ENCODE results near the gene CHST3.
"Not testable (repeated sequence)": the region's sequence is repeated elsewhere in the genome, so short reads cannot be mapped to it uniquely, and the experiment has no call there.

Gene CHST3

DNA sequence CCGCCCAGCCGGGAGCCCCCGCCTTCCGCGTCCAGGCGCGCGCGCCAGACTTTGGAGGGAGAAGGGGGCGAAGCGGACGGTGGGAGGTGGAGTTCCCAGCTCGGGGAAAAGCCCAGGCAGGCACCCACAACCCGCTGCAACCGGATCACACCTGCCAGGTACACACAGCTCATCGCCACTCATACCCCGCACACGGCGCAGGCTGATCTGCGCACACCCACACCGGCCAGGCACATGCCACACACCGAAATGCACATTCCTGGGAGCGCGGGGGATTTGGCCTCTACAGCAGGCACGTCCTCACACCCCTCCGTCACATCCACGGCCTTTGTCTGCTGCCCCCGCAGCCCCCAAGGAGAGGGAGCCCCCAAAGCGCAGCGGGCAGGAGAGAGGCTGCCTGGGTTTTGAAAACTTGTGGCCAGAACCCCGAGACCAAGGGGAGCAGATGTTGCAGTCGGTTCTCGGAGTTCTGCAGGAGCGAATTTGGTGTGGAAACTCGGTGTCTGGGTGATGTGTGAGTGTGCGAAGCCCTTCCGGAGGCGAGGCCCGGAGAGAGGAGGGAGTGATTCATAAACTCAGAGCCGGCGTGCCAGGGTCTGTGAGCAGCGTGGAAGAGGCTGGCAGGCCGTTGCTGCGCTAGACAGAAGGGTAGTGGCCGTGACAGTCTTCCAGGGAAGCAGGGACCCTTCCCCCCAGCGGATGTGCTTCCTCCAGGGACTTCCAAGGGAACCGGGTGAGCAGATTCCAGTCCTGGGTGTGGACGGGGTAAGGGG is 734 bp downstream of the CHST3 start:
- Mint-ChIP-seq H3K27ac (peak overlapping the region; percentile 61), H3K9me3 (no peaks in the 10 kb centered on the region), H3K4me1 (peaks cover 20% of the 10 kb centered on the region), H3K4me3 (peak overlapping the region; percentile 72), H3K27me3 (peaks cover 50% of the 10 kb centered on the region), H3K36me3 (ENCODE audit: low read depth) (no peaks in the 10 kb centered on the region)
- peak; percentile 57 for DNase-seq
- ATAC-seq: peak; percentile 83

DNA sequence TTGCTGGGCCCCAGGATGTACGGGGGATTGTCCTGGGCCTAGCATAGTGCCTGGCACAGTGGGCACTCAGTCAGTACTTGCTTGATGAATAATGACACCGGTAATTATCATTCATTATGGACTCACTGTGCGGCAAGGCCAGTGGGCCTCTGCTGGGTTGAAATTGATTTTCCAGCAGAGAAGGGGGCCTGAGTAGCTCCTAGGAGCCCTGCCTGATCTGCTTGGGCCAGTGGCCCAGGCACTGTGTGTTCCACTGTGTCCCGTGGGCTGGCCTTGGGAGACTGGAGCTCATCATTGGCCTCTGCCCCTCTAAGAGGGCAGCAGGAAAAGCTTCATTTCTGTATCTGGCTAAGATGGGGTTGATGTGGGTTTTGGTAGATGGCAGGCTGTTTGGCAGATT is 1.4 kb downstream of the CHST3 start:
- H3K36me3 Mint-ChIP-seq (ENCODE audit: low read depth): no peaks in the 10 kb centered on the region
- H3K4me1 Mint-ChIP-seq: peaks cover 23% of the 10 kb centered on the region
- H3K27ac Mint-ChIP-seq: peak overlapping the region; percentile 61
- H3K4me3 Mint-ChIP-seq: peak overlapping the region; percentile 72
- ATAC-seq (no peak), DNase-seq (no peak)
- peaks cover 50% of the 10 kb centered on the region for H3K27me3 Mint-ChIP-seq
- no peaks in the 10 kb centered on the region for H3K9me3 Mint-ChIP-seq

DNA sequence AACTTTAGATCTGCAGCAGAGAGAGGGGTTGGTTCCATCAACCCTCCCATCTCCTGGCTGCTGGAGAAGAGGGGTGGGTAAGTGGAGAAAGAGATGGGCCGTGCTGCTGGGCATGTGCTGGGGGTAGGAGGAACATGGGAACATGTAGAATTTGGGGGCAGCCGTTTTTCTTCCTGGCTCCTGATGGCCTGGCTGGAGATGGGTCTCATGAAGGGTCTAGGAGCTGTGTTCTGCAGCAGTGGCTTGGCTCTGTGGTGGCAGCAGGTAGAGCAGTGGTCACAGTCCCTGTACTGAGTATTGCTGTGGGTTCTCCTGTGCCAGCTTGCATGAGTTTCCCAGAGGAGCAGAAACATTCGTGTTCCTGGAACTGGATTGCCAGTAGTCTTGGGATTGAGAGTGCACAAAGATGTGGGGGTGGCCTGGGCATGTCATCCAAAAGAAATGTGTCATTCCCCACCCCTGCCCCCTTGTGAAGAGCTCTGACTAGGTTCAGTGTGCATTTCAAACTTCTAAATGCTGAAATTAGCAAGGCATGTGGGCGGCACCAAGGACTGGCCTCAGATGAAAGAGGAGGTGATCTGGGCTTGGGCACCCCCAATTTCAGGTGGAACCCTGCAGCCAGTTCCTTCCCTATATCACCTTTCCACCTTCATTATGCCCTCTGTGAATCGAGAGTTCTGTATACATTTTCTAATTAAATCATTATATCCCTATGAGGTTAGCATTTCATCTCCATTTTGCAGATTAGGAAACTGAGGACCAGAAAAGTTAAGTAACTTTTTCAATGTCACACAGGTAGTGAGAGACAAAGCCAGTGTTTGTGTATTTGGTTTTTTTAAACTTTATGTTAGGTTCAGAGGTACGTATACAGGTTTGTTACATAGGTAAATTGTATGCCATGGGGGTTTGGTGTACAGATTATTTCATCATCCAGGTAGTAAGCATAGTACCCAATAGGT is 2.1 kb downstream of the CHST3 start:
- DNase-seq (peak; percentile 11), ATAC-seq (no peak)
- Mint-ChIP-seq H3K4me3 (peak overlapping the region; percentile 72), H3K27ac (peak overlapping the region; percentile 0), H3K36me3 (ENCODE audit: low read depth) (no peaks in the 10 kb centered on the region), H3K27me3 (peaks cover 47% of the 10 kb centered on the region), H3K9me3 (no peaks in the 10 kb centered on the region), H3K4me1 (peaks cover 30% of the 10 kb centered on the region)

DNA sequence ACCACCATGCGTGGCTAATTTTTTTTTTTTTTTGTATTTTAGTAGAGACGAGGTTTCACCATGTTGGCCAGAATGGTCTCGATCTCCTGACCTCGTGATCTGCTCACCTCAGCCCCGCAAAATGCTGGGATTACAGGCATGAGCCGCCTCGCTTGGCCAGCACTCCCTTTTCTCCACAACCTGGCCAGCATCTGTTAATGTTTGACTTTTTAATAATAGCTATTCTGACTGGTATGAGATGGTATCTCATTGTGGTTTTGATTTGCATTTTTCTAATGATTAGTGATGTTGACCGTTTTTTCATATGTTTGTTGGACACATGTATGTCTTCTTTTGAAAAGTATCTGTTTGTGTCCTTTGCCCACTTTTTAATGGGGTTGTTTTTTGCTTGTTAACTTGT is 3.8 kb downstream of the CHST3 start:
- Mint-ChIP-seq H3K4me1 (peaks cover 45% of the 10 kb centered on the region), H3K27me3 (peaks cover 31% of the 10 kb centered on the region)
- not testable (repeated sequence) for ATAC-seq; H3K9me3 Mint-ChIP-seq; H3K4me3 Mint-ChIP-seq; H3K27ac Mint-ChIP-seq; H3K36me3 Mint-ChIP-seq (ENCODE audit: low read depth); DNase-seq

DNA sequence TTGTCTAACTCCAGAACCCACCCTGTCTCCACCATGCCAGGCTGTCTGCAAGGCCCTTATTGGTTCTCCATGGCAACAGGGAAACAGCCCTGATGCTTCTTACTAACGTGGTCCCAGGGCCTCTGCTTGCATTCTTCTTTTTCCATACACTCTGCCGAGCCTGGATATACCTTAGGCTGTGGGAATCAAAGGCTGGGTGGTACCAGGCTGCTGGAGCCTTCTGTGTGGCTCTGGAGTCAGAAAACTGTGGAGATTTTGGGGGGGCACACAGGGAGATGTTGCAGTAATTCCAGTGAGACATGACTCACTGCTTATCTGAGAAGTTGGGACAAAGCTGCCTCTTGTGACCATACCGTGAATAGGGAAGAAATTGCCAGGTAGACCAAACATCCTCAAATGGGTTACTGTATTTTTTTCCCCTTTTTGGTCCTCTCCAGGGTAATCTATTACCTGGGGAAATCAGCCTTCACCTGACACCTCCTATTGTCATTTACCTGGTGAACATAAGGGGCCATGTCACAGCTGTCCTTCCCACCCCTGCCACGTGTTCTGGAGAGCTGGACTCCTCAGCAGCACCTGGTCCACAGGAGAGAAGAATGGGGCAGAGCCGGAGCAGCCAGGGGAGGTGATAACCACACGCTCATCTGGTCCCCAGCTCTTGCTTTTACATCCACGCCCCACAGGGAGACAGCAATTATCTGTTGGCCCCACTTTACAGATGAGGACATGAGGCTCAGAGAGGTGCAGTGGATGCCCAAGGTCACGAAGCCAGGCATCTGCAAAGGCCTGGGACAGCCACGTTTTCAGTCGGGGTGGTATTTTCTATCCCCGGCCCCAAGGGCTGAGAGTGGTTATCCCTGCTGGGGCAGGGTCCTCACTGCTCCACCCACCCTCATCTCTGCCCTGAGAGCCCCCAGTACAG is 4.6 kb downstream of the CHST3 start:
- ATAC-seq: no peak
- Mint-ChIP-seq H3K4me1 (peaks cover 53% of the 10 kb centered on the region), H3K27ac (no peak overlapping the region), H3K4me3 (no peak overlapping the region), H3K27me3 (peaks cover 30% of the 10 kb centered on the region), H3K9me3 (no peaks in the 10 kb centered on the region), H3K36me3 (ENCODE audit: low read depth) (no peaks in the 10 kb centered on the region)
- DNase-seq: no peak

DNA sequence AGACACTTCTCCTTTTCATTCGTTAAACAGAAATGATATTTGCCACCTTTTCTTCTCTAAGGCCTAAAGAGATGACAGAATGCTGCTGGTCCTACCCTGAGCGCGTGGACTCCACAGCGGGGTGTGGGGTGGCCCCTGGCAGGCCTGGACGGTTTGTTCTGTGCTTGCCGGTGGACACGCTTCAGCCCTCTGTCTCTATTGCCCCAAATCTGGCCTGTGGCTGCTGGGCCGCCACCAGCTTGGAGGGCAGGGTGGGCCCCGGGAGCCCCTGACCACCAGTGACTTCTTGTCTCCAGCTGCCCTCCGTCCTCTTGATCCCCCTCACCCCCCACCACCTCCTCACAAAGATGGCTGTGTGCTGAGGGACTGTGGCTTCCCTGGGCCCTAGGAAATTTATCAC is 5.7 kb downstream of the CHST3 start:
- Mint-ChIP-seq H3K27me3 (peaks cover 28% of the 10 kb centered on the region), H3K4me3 (no peak overlapping the region), H3K4me1 (peaks cover 62% of the 10 kb centered on the region), H3K36me3 (ENCODE audit: low read depth) (no peaks in the 10 kb centered on the region), H3K27ac (no peak overlapping the region), H3K9me3 (no peaks in the 10 kb centered on the region)
- no peak for DNase-seq
- no peak for ATAC-seq

DNA sequence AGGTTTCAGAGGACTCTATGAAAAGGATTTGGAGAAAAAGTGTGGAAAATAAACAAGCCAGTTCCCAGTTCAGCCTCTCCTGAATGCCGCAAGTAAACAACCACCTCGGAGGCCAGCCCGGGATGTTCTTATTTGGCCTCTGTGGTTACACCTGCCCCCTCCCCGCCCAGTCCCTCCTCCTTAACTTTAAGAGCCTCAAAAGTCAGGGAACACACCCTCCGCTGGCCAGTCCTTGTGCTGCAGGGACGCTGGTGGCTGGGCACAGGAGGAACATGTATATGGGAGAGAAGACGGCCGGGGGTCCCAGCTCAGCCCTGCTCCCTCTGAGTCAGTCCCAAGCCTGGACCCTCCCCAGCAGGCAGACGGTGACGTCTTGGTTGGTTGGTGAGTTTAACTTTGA is 6.1 kb downstream of the CHST3 start:
- no peak overlapping the region for H3K4me3 Mint-ChIP-seq
- H3K9me3 Mint-ChIP-seq: no peaks in the 10 kb centered on the region
- H3K27ac Mint-ChIP-seq: no peak overlapping the region
- DNase-seq (no peak), ATAC-seq (no peak)
- H3K27me3 Mint-ChIP-seq: peaks cover 24% of the 10 kb centered on the region
- H3K36me3 Mint-ChIP-seq (ENCODE audit: low read depth): no peaks in the 10 kb centered on the region
- peaks cover 62% of the 10 kb centered on the region for H3K4me1 Mint-ChIP-seq

DNA sequence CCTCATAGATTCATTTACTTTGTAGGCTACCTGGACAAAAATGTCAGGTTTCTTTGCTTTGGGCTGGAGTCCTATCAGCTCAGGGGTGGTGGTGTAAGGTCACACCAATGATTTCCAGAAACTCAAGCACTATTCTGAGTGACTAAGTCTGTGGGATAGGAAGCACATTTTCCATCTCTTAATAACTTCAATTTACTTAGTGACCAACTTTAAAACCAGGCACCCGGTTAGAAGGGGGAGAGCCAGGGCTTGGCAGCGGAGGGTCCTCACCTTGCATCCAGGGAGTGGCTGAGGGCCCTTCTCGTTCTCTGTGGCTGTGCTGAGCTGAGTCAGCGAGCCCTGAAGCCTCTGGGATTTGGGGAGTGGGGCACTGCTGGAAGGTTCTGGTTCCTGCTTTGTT is 6.7 kb downstream of the CHST3 start:
- Mint-ChIP-seq H3K9me3 (no peaks in the 10 kb centered on the region), H3K27me3 (peaks cover 19% of the 10 kb centered on the region), H3K27ac (no peak overlapping the region), H3K4me1 (peaks cover 60% of the 10 kb centered on the region), H3K36me3 (ENCODE audit: low read depth) (no peaks in the 10 kb centered on the region), H3K4me3 (no peak overlapping the region)
- no peak for DNase-seq
- peak; percentile 12 for ATAC-seq

DNA sequence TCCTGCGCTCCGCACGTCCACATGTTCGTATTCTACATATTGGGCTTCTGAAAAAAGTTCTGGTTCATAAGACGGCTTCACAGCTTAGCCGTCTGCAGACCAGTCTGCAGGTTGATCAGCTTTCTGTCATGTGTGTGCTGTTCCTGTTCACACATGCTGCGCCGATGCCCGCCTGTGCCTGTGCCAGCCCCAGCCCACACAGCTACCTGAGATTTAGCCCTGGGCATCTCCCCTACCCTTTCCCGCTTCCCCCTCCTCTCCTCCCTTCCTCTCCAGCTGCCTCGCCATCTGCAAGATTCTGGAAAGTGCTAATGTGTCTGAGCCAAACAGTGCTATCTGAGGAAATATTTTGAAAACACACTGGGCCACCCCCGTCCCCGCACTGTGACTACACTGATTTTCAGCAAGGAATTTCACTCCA is 7.1 kb downstream of the CHST3 start:
- H3K36me3 Mint-ChIP-seq (ENCODE audit: low read depth): no peaks in the 10 kb centered on the region
- H3K27ac Mint-ChIP-seq: no peak overlapping the region
- peaks cover 15% of the 10 kb centered on the region for H3K27me3 Mint-ChIP-seq
- no peak overlapping the region for H3K4me3 Mint-ChIP-seq
- no peak for DNase-seq
- peaks cover 59% of the 10 kb centered on the region for H3K4me1 Mint-ChIP-seq
- ATAC-seq: no peak
- no peaks in the 10 kb centered on the region for H3K9me3 Mint-ChIP-seq

DNA sequence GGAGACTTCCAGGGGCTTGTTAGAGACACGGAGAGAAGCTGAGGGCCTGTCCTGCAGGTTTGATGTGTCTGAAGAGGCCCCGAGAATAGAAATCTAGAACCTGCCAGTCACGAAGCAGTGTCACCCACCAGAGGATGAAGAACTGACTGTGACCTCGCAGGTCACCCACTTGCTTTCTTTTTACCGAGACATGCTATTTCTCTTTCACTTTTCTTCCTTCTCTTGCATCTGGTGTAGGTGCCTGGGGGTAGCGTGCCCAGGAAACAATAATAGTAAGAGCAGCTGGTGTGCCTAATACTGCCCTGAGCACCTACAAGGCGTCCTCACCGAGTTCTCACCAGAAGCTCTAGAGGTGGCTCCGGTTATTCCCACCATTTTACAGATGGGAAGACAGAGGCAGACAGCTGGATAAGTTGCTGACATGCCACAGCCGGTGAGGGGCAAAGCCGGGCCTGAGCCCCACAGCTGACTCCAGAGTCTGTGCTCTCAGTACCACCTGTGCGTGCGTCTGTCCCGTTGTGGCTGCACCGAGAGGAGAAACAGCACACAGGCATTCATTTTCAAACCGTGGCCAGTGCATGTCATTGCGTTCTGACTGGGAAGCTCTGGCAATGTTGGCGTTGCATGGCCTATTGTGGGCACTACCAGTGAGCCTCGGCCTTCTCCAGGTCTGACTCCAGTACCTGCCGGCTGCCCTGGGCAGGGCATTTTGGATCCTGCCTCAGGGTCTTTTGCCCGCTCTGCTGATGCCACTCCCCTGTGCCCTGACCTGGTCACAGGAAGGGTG is 7.8 kb downstream of the CHST3 start:
- ATAC-seq: no peak
- Mint-ChIP-seq H3K36me3 (ENCODE audit: low read depth) (no peaks in the 10 kb centered on the region), H3K27ac (no peak overlapping the region), H3K9me3 (no peaks in the 10 kb centered on the region), H3K27me3 (peaks cover 12% of the 10 kb centered on the region), H3K4me1 (peaks cover 56% of the 10 kb centered on the region), H3K4me3 (no peak overlapping the region)
- DNase-seq: no peak

DNA sequence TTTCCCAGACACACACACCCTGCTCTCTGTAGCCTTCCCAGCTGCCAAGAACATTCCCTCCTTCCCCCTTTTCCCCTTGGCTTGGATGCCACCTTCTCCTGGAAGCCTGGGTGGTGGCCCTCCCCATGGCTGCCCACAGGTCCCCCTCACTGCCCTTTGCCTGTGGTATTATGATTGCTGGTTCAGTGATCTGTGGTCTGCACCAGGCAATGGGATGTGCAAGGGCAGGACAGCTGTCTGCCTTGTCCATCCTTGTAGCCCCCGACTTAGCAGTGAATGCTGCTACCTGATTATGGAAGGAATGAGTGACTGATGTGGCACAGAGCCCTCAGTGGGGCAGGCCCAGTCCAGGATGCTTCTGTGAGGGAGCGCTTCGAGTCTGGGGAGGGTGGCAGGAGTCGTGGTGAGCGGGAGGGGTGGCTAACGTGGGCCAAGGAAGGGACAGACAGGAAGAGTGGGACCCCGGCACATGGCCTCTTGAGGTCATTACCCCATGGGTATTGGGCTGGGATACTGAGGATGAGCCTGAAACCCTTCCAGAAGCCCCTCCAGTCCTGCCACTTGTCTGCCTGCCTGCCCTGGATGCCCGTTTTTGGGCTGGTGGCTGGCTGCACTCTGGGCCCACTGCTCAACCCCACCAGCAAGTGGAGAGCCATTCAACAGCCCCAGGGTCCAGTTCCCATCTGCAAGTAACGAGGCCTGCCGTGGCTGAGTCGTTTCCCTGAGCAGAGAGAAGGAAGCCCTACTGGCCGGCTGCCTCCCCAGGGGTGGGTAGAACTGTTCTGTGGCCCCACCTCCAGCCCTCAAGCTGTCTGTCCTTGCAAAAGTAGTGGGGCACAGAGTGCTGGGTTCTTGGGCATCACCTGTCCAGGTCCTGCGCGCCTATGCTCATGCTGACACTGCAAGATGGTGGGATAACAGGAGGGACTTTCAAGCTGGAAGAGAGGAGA is 8.8 kb downstream of the CHST3 start:
- ATAC-seq: no peak
- Mint-ChIP-seq H3K36me3 (ENCODE audit: low read depth) (no peaks in the 10 kb centered on the region), H3K4me3 (peak overlapping the region; percentile 49), H3K4me1 (peaks cover 55% of the 10 kb centered on the region), H3K27me3 (peaks cover 4% of the 10 kb centered on the region), H3K27ac (peak overlapping the region; percentile 89), H3K9me3 (no peaks in the 10 kb centered on the region)
- no peak for DNase-seq

DNA sequence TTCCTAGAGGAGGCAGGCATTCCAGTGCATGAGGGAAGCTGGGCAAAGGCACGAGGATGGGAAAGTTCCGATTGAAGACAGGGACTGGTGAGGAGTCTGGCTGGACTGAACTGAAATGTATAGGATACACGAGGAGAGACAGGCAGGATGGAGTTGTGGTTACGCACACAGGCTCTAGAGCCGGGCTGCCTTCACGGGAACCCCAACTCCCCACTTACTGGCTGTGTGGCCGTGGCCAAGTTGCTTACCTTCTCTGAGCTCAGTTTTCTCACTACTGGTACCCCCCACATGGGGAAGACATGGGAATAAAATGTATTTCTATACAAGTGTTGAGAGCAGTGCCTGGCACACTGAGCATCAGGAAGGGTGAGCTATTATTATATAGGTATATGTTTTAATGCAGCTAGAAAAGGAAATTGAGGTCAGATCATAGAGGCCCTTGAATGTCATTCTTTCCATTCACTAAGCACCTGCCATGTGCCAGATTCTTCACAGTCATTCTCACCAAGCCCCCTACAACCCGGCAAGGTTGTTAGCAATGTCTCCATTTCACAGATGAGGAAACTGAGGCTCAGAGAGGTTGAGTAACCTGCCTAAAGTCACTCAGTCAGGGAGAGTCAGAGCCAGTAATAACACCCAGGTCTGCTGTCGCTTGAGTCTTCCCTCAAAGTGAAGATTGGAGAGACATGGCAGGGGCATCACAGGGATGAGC is 9.7 kb downstream of the CHST3 start:
- ATAC-seq (peak; percentile 68), DNase-seq (peak; percentile 23)
- Mint-ChIP-seq H3K36me3 (ENCODE audit: low read depth) (no peaks in the 10 kb centered on the region), H3K4me1 (peaks cover 55% of the 10 kb centered on the region), H3K9me3 (no peaks in the 10 kb centered on the region), H3K4me3 (peak overlapping the region; percentile 49), H3K27ac (peak overlapping the region; percentile 89), H3K27me3 (peaks cover 5% of the 10 kb centered on the region)
